ENCODE data around the gene GNG14.

DNA sequence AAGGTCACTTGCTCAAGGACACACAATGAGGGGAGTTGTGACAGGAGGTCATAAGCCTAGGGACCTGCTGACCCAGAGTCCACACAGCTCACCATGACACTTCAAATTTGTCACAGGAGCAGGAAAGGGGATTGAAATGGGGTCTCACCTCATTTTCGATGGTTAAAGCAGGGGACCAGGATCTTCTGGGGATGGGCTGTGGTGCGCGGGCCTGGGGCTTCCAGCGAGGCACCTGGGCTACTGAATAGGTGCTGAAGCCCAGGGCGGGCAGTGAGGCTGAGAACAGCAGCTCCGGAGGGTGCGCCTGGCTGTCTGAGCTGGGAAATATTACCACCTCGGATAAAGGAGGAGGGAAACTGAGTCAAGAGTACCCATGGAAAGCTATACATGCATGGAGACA lies 32.3 kb upstream of the GNG14 start:
- no peak for TF ChIP-seq POLR2AphosphoS5 (IDR thresholded peaks at IDR 0.05; ENCODE audit: low read depth)
- TF ChIP-seq, protein P1, sequence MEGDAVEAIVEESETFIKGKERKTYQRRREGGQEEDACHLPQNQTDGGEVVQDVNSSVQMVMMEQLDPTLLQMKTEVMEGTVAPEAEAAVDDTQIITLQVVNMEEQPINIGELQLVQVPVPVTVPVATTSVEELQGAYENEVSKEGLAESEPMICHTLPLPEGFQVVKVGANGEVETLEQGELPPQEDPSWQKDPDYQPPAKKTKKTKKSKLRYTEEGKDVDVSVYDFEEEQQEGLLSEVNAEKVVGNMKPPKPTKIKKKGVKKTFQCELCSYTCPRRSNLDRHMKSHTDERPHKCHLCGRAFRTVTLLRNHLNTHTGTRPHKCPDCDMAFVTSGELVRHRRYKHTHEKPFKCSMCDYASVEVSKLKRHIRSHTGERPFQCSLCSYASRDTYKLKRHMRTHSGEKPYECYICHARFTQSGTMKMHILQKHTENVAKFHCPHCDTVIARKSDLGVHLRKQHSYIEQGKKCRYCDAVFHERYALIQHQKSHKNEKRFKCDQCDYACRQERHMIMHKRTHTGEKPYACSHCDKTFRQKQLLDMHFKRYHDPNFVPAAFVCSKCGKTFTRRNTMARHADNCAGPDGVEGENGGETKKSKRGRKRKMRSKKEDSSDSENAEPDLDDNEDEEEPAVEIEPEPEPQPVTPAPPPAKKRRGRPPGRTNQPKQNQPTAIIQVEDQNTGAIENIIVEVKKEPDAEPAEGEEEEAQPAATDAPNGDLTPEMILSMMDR (IDR thresholded peaks at IDR 0.05; ENCODE audit: insufficient read depth, low read length), result no peak
- TF ChIP-seq, protein P2, sequence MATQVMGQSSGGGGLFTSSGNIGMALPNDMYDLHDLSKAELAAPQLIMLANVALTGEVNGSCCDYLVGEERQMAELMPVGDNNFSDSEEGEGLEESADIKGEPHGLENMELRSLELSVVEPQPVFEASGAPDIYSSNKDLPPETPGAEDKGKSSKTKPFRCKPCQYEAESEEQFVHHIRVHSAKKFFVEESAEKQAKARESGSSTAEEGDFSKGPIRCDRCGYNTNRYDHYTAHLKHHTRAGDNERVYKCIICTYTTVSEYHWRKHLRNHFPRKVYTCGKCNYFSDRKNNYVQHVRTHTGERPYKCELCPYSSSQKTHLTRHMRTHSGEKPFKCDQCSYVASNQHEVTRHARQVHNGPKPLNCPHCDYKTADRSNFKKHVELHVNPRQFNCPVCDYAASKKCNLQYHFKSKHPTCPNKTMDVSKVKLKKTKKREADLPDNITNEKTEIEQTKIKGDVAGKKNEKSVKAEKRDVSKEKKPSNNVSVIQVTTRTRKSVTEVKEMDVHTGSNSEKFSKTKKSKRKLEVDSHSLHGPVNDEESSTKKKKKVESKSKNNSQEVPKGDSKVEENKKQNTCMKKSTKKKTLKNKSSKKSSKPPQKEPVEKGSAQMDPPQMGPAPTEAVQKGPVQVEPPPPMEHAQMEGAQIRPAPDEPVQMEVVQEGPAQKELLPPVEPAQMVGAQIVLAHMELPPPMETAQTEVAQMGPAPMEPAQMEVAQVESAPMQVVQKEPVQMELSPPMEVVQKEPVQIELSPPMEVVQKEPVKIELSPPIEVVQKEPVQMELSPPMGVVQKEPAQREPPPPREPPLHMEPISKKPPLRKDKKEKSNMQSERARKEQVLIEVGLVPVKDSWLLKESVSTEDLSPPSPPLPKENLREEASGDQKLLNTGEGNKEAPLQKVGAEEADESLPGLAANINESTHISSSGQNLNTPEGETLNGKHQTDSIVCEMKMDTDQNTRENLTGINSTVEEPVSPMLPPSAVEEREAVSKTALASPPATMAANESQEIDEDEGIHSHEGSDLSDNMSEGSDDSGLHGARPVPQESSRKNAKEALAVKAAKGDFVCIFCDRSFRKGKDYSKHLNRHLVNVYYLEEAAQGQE (IDR thresholded peaks at IDR 0.05; ENCODE audit: insufficient replicate concordance, low read depth), result no peak
- no peak for TF ChIP-seq GABPA (IDR thresholded peaks at IDR 0.05; ENCODE audit: low read depth)

Measured in HL-60 (cell line).